Measurements from ENCODE around the gene FCMR.
A peak's percentile ranks its signal among the peaks of the same experiment; 100 is the strongest.

The FCMR gene

DNA sequence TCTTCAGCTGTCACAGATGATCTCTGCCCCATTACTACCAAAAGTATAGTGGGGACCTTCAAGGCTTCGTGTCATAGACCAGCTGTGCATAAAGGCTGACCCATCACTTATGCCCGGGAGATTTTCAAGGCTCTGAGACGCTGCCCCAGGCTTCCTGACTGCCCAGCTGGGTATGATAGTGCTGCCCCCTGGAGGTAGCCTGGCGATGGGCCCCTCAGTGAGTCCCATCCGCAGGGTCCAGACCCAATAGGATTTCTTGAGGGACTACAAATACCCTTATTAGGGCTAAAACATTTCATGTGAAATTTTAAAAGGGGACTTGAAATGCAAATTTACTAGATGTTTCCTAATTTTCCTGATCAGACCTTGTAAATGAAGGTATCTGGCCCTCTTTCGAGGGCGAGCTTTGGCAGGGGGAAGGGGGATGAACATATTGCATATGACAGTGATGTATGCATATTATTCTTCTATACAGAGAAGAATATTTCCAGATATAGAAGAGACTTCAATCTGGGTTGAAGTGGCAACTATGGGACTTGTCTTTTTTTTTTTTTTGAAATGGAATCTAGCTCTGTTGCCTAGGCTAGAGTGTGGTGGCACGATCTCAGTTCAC is 11.7 kb upstream of the FCMR start:
- H3K4me2 ChIP-seq (ENCODE audit: insufficient read depth, low read length), result no peak overlapping the region
- peak; percentile 59 for DNase-seq
- ATAC-seq (ENCODE audit: insufficient read depth, low read depth), result peak; percentile 77
- no peaks in the 10 kb centered on the region for H3K4me1 ChIP-seq (ENCODE audit: insufficient read depth, low read length)
- H3K27me3 ChIP-seq (ENCODE audit: insufficient read depth, low read length, poor library complexity), result no peaks in the 10 kb centered on the region
- no peaks in the 10 kb centered on the region for H3K79me2 ChIP-seq (ENCODE audit: insufficient read depth, low read length)
- no peak overlapping the region for H3K4me3 ChIP-seq (ENCODE audit: low read depth in 1 of 2, low read length in 2 of 2)
- no peak overlapping the region; the same call in 1 of the 2 replicates for H3K27ac ChIP-seq (ENCODE audit: low read length)
- H2AFZ ChIP-seq (ENCODE audit: low read depth, low read length), result no peak overlapping the region
- TF ChIP-seq EZH2 (IDR thresholded peaks at IDR 0.05; ENCODE audit: borderline replicate concordance, low read depth, low read length, severe bottlenecking), result no peak
- TF ChIP-seq, protein P1, sequence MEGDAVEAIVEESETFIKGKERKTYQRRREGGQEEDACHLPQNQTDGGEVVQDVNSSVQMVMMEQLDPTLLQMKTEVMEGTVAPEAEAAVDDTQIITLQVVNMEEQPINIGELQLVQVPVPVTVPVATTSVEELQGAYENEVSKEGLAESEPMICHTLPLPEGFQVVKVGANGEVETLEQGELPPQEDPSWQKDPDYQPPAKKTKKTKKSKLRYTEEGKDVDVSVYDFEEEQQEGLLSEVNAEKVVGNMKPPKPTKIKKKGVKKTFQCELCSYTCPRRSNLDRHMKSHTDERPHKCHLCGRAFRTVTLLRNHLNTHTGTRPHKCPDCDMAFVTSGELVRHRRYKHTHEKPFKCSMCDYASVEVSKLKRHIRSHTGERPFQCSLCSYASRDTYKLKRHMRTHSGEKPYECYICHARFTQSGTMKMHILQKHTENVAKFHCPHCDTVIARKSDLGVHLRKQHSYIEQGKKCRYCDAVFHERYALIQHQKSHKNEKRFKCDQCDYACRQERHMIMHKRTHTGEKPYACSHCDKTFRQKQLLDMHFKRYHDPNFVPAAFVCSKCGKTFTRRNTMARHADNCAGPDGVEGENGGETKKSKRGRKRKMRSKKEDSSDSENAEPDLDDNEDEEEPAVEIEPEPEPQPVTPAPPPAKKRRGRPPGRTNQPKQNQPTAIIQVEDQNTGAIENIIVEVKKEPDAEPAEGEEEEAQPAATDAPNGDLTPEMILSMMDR (IDR thresholded peaks at IDR 0.05; ENCODE audit: borderline replicate concordance, extremely low read depth, low read length, poor library complexity, severe bottlenecking), result peak; percentile 77
- H4K20me1 ChIP-seq (ENCODE audit: insufficient read depth, low read length), result no peaks in the 10 kb centered on the region
- no peaks in the 10 kb centered on the region for H3K9me3 ChIP-seq (ENCODE audit: insufficient read depth, low read length, severe bottlenecking)
- no peaks in the 10 kb centered on the region for H3K36me3 ChIP-seq (ENCODE audit: insufficient read depth, low read length)
- H3K9ac ChIP-seq (ENCODE audit: low read depth, low read length), result no peak overlapping the region

DNA sequence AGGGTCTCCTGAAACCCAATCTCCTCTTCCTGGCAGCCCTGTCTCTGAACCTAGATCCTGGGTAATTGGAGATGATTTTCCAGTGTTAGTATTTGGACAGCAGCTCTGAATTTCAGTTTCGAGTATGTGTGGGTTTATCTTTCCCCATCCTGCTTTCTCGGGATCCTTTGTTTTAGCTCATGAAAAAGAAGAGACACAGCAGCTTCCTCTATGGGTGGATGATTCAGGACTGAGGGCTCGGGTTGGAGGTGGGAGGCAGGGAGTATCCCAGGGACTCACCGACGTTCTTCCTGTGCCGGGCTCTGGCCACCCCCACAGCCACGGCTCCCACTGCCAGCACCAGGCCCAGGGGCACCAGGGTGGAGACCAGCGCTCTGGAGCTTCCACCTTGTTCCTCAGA is 10.4 kb upstream of the FCMR start:
- no peaks in the 10 kb centered on the region for H4K20me1 ChIP-seq (ENCODE audit: insufficient read depth, low read length)

DNA sequence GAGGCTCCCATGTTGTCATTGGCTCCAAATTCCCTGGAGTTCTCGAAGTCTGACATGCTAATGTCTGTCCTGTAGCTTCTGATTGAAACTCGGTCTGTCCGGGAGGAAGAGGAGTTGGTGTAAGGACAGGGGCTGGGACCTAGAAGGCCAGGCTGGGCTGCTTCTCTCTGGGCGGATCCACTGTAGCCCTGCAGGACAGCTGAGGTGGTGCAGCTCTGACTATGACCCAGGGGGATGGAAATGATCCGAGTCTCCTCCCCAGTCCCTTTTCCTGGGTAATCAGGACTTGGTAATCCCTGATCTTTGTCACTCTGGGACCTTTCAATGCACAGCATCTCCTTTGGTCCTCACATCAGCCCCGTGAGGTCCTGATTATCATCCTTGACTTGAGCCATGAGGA is 10.0 kb upstream of the FCMR start:
- Histone ChIP-seq H2AFZ (ENCODE audit: low read depth, low read length) (no peak overlapping the region), H3K9me3 (ENCODE audit: insufficient read depth, low read length, severe bottlenecking) (no peaks in the 10 kb centered on the region), H3K27me3 (ENCODE audit: insufficient read depth, low read length, poor library complexity) (no peaks in the 10 kb centered on the region), H4K20me1 (ENCODE audit: insufficient read depth, low read length) (no peaks in the 10 kb centered on the region), H3K4me3 (ENCODE audit: low read depth in 1 of 2, low read length in 2 of 2) (no peak overlapping the region), H3K36me3 (ENCODE audit: insufficient read depth, low read length) (no peaks in the 10 kb centered on the region), H3K27ac (ENCODE audit: low read length) (no peak overlapping the region; the same call in 1 of the 2 replicates), H3K79me2 (ENCODE audit: insufficient read depth, low read length) (no peaks in the 10 kb centered on the region), H3K9ac (ENCODE audit: low read depth, low read length) (no peak overlapping the region), H3K4me2 (ENCODE audit: insufficient read depth, low read length) (no peak overlapping the region), H3K4me1 (ENCODE audit: insufficient read depth, low read length) (no peaks in the 10 kb centered on the region)
- DNase-seq (no peak), ATAC-seq (ENCODE audit: insufficient read depth, low read depth) (no peak)
- TF ChIP-seq, protein P1 (IDR thresholded peaks at IDR 0.05; ENCODE audit: borderline replicate concordance, extremely low read depth, low read length, poor library complexity, severe bottlenecking), result peak; percentile 17
- no peak for TF ChIP-seq EZH2 (IDR thresholded peaks at IDR 0.05; ENCODE audit: borderline replicate concordance, low read depth, low read length, severe bottlenecking)

More for the DNA sequence above, 10.4 kb upstream of the FCMR start:
- H2AFZ ChIP-seq (ENCODE audit: low read depth, low read length), result no peak overlapping the region
- no peaks in the 10 kb centered on the region for H3K4me1 ChIP-seq (ENCODE audit: insufficient read depth, low read length)
- H3K4me3 ChIP-seq (ENCODE audit: low read depth in 1 of 2, low read length in 2 of 2), result no peak overlapping the region
- H3K4me2 ChIP-seq (ENCODE audit: insufficient read depth, low read length), result no peak overlapping the region
- TF ChIP-seq EZH2 (IDR thresholded peaks at IDR 0.05; ENCODE audit: borderline replicate concordance, low read depth, low read length, severe bottlenecking), result no peak
- TF ChIP-seq, protein P1 (IDR thresholded peaks at IDR 0.05; ENCODE audit: borderline replicate concordance, extremely low read depth, low read length, poor library complexity, severe bottlenecking), result no peak
- H3K79me2 ChIP-seq (ENCODE audit: insufficient read depth, low read length), result no peaks in the 10 kb centered on the region
- DNase-seq (no peak), ATAC-seq (ENCODE audit: insufficient read depth, low read depth) (no peak)
- no peak overlapping the region for H3K27ac ChIP-seq (ENCODE audit: low read length)
- H3K36me3 ChIP-seq (ENCODE audit: insufficient read depth, low read length), result no peaks in the 10 kb centered on the region
- H3K9me3 ChIP-seq (ENCODE audit: insufficient read depth, low read length, severe bottlenecking), result no peaks in the 10 kb centered on the region
- H3K9ac ChIP-seq (ENCODE audit: low read depth, low read length), result no peak overlapping the region
- H3K27me3 ChIP-seq (ENCODE audit: insufficient read depth, low read length, poor library complexity), result no peaks in the 10 kb centered on the region

Data from DND-41 (cell line).